Globus pallidus (tissue), 1 donor: Measurements from ENCODE around the gene SEMG2.

Experiments used
- DNase-seq: peaks from one replicate; pipeline ENCODE4 v3.0.0-alpha.2; 2015; ENCODE audit warnings: low spot score

The SEMG2 gene

GRCh38 chr20:45229264-45230056 lies 8.3 kb downstream of the SEMG2 start:
- no peak for DNase-seq

GRCh38 chr20:45230631-45231030 lies 9.5 kb downstream of the SEMG2 start:
- DNase-seq, result no peak

- DNase-seq, result no peak
These were observed 14.8 kb downstream of the SEMG2 start for GRCh38 chr20:45235995-45236394.

GRCh38 chr20:45238139-45238538 lies 17.0 kb downstream of the SEMG2 start:
- no peak for DNase-seq

GRCh38 chr20:45246109-45246508 lies 24.9 kb downstream of the SEMG2 start:
- DNase-seq, result no peak

GRCh38 chr20:45247865-45248264 lies 26.7 kb downstream of the SEMG2 start:
- no peak for DNase-seq

GRCh38 chr20:45248609-45249008 lies 27.4 kb downstream of the SEMG2 start:
- no peak for DNase-seq

- no peak for DNase-seq
These were observed 30.8 kb downstream of the SEMG2 start for GRCh38 chr20:45251884-45252560.

- DNase-seq, result no peak
These were observed 32.1 kb downstream of the SEMG2 start for GRCh38 chr20:45253261-45253660.

GRCh38 chr20:45254383-45255262 lies 33.5 kb downstream of the SEMG2 start, which contains the start of gene SLPI:
TSS of gene SLPI (minus strand) at chr20:45254564. CDS start at chr20:45254543, 21 bp downstream.
- peak; percentile 4 for DNase-seq

GRCh38 chr20:45257161-45257560 lies 36.0 kb downstream of the SEMG2 start:
- DNase-seq, result no peak

GRCh38 chr20:45257711-45258110 lies 36.5 kb downstream of the SEMG2 start:
- no peak for DNase-seq

- no peak for DNase-seq
These were observed 37.1 kb downstream of the SEMG2 start for GRCh38 chr20:45258259-45258658.

GRCh38 chr20:45258664-45259063 lies 37.5 kb downstream of the SEMG2 start:
- DNase-seq, result no peak

- DNase-seq, result no peak
These were observed 42.5 kb downstream of the SEMG2 start for GRCh38 chr20:45263556-45264266.

- no peak for DNase-seq
These were observed 45.8 kb downstream of the SEMG2 start for GRCh38 chr20:45266977-45267376.

GRCh38 chr20:45268531-45268930 lies 47.4 kb downstream of the SEMG2 start:
- DNase-seq, result no peak

- no peak for DNase-seq
These were observed 47.9 kb downstream of the SEMG2 start for GRCh38 chr20:45269056-45269455.

GRCh38 chr20:45269754-45270270 lies 48.6 kb downstream of the SEMG2 start:
- DNase-seq, result no peak
